Left ventricle myocardium inferior (tissue), 1 donor: ENCODE data around the gene PICALM. TPM values are rescaled to one million over a fixed set of nuclear protein-coding genes. Genes with fewer than 3 reads are reported as not detected.

ENCODE experiments used
- DNase-seq: peaks from one replicate; pipeline ENCODE4 v3.0.0-alpha.2; 2020
- H3K27ac ChIP-seq: fragments of 200-600 bp; replicated peaks from 2 replicates; pipeline ENCODE4 v1.8.0; 2021
- H3K27me3 ChIP-seq: fragments of 200-600 bp; 2 replicates; pipeline ENCODE4 v1.8.0; 2021; ENCODE audit warnings: low read depth
- H3K36me3 ChIP-seq: fragments of 200-600 bp; 2 replicates; pipeline ENCODE4 v1.8.0; 2021
- H3K4me1 ChIP-seq: fragments of 200-600 bp; 2 replicates; pipeline ENCODE4 v1.8.0; 2021
- H3K4me3 ChIP-seq: fragments of 200-600 bp; 2 replicates; pipeline ENCODE4 v1.8.0; 2021; ENCODE audit warnings: mild to moderate bottlenecking, moderate library complexity
- H3K9me3 ChIP-seq: fragments of 200-600 bp; replicated peaks from 2 replicates; pipeline ENCODE4 v1.8.0; 2021
- intact Hi-C: fragments of 100-400 bp; cut with micrococcal nuclease; formaldehyde crosslinking; loops from one replicate; pipeline ENCODE4 v1.11.0; 2022
- total RNA-seq: library from RNA; stranded (reverse); fragmentation: NEBNext Ultra II Directional; extraction: Animal tissue kit (Norgen Biotek cat#: 25700); gene quantifications from one replicate; pipeline ENCODE4 v1.2.1, GENCODE V29; 2021
- TF ChIP-seq, protein P1 (sequence below): fragments of 200-600 bp; IDR thresholded peaks from 2 replicates; pipeline ENCODE4 v1.8.0; 2021; ENCODE audit warnings: antibody characterized with exemption, mild to moderate bottlenecking, borderline replicate concordance
- donor health status: DM: no; HTN: yes; CAD: no; lungs with severe emphysema.

The PICALM gene
- total RNA-seq, 1 donor from 2014 or later, result 133 TPM

- H3K9me3 ChIP-seq, result no peaks in the 10 kb centered on the region
- H3K36me3 ChIP-seq, result peaks cover 78% of the 10 kb centered on the region
- H3K4me3 ChIP-seq, result no peak overlapping the region
- no peak for DNase-seq
- intact Hi-C loops, result no loop called here
- peaks cover 42% of the 10 kb centered on the region for H3K4me1 ChIP-seq
- no peaks in the 10 kb centered on the region for H3K27me3 ChIP-seq
- H3K27ac ChIP-seq, result peak overlapping the region; percentile 20
- TF ChIP-seq, protein P1, sequence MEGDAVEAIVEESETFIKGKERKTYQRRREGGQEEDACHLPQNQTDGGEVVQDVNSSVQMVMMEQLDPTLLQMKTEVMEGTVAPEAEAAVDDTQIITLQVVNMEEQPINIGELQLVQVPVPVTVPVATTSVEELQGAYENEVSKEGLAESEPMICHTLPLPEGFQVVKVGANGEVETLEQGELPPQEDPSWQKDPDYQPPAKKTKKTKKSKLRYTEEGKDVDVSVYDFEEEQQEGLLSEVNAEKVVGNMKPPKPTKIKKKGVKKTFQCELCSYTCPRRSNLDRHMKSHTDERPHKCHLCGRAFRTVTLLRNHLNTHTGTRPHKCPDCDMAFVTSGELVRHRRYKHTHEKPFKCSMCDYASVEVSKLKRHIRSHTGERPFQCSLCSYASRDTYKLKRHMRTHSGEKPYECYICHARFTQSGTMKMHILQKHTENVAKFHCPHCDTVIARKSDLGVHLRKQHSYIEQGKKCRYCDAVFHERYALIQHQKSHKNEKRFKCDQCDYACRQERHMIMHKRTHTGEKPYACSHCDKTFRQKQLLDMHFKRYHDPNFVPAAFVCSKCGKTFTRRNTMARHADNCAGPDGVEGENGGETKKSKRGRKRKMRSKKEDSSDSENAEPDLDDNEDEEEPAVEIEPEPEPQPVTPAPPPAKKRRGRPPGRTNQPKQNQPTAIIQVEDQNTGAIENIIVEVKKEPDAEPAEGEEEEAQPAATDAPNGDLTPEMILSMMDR, result no peak
Measured at GRCh38 chr11:85974122-85974521, 94.8 kb downstream of the PICALM start.

DNA sequence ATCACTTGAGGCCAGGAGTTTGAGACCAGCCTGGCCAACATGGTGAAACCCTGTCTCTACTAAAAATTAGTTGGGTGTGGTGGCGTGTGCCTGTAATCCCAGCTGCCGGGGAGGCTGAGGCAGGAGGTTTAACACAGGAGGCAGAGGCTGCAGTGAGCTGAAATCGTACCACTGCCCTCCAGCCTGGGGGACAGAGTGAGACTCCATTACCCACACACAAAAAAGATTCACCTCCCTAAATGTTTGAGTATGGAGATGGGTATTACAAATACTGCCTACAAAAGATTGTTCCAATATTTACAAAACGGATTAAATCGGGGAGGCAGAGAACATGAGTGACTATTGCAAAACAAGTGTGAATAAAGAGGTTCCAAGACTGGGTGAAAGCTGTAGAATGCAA, 98.3 kb downstream of the PICALM start:
- TF ChIP-seq, protein P1, result no peak
- Histone ChIP-seq H3K36me3 (peaks cover 75% of the 10 kb centered on the region), H3K4me1 (peaks cover 38% of the 10 kb centered on the region), H3K4me3 (no peak overlapping the region), H3K27me3 (no peaks in the 10 kb centered on the region), H3K9me3 (no peaks in the 10 kb centered on the region), H3K27ac (no peak overlapping the region)
- no peak for DNase-seq
- intact Hi-C loops, result no loop called here

DNA sequence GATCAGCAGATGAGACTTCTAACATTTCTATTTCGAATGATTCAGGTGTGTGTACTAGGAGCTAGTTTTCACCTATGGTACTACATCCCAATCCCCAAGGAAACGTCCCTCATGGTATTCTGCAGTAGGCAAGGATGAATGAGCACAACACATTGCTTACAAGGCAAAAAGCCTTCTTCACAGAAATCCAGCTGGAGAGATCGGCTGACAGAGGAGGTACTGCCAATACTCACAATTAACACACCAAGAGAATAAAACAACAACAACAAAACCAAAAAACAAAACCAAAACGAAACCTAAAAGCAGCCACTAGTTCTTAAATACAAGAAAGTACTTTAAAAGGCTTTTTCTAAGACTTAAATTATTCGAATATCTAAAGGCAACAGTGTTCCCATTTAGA, 101.4 kb downstream of the PICALM start:
- peaks cover 68% of the 10 kb centered on the region for H3K36me3 ChIP-seq
- no peak overlapping the region for H3K4me3 ChIP-seq
- DNase-seq, result no peak
- H3K27me3 ChIP-seq, result no peaks in the 10 kb centered on the region
- peaks cover 30% of the 10 kb centered on the region for H3K4me1 ChIP-seq
- H3K27ac ChIP-seq, result no peak overlapping the region
- TF ChIP-seq, protein P1, result no peak
- intact Hi-C loops, result no loop called here
- no peaks in the 10 kb centered on the region for H3K9me3 ChIP-seq

- intact Hi-C loops, result no loop called here
- Histone ChIP-seq H3K36me3 (peaks cover 61% of the 10 kb centered on the region), H3K4me1 (peaks cover 46% of the 10 kb centered on the region)
Measured at GRCh38 chr11:85965202-85965601, 103.7 kb downstream of the PICALM start.

DNA sequence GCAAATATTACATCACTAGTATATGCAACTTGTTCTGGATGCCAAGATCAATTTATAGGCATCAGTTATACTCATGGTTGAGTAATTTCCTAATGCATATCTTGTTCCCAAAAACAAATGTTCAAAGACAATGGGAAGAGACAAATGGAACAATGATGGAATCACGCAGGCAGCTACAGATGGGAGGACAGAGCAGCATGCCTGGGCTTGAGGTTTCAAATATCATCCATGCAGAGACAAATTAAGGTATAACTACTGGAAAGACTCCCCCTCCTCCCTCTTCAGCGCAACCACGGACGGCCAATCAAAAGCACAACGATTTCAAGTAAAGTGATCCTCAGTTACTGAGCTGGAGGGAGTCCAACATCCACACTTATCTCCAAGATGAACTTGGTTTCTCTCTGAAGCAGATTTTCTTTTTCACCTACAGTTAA, 106.9 kb downstream of the PICALM start:
- TF ChIP-seq, protein P1, result no peak
- Histone ChIP-seq H3K36me3 (peaks cover 75% of the 10 kb centered on the region), H3K4me3 (no peak overlapping the region), H3K27ac (no peak overlapping the region), H3K4me1 (peaks cover 23% of the 10 kb centered on the region), H3K27me3 (no peaks in the 10 kb centered on the region), H3K9me3 (no peaks in the 10 kb centered on the region)
- intact Hi-C loops, result no loop called here
- no peak for DNase-seq

More at GRCh38 chr11:85965202-85965601, 103.7 kb downstream of the PICALM start:
- Histone ChIP-seq H3K4me3 (no peak overlapping the region), H3K27me3 (no peaks in the 10 kb centered on the region), H3K27ac (no peak overlapping the region), H3K9me3 (no peaks in the 10 kb centered on the region)
- no peak for DNase-seq
- TF ChIP-seq, protein P1, result no peak
